K562 (cell line): ENCODE results near the gene IMPG2. TPM values are rescaled to one million over a fixed set of nuclear protein-coding genes. Genes with fewer than 3 reads are reported as not detected.

ENCODE experiments used
- ATAC-seq: fragments of 200-7000 bp; cut with Tn5 transposase; 3 replicates; pipeline ENCODE4 v1.9.1; 2020; ENCODE audit warnings: moderate library complexity
- BruUV-seq: library from RNA; stranded (reverse); fragments of 400-500 nt; replicated peaks from 2 replicates; lab custom pipeline; 2021; lab: Mats Ljungman, UMichigan
- CTCF ChIA-PET: fragments of 300-600 bp; formaldehyde crosslinking; extraction: SDS; loops from one replicate; lab custom pipeline; 2021; ENCODE audit warnings: low intra/inter-chr PET ratio; lab: Yijun Ruan, JAX
- POLR2A ChIA-PET: fragments of 300-600, 350-650 bp; sonication (Branson Sonifier 250); formaldehyde crosslinking; extraction: SDS; loops from one replicate; lab custom pipeline; 2021; ENCODE audit warnings: antibody characterized with exemption, inconsistent platforms; lab: Yijun Ruan, JAX
- DNase-seq, 4 experiments: peaks; one replicate each; pipeline versions ENCODE4 v3.0.0 to v3.0.0-alpha.2; 2011 to 2018; ENCODE audit warnings: low spot score in 3 of 4, mixed read lengths in 3 of 4; ENCODE audit errors: extremely low read depth in 1 of 4
- FAIRE-seq: peaks from 2 replicates; lab custom pipeline; 2011; peaks lifted over from hg19 to GRCh38; lab: Jason Lieb, UNC
- H2AFZ ChIP-seq: 2 replicates; pipeline ENCODE4 v1.6.0; 2011; ENCODE audit warnings: low read depth, low read length, control low read depth, inconsistent platforms
- H3K27ac ChIP-seq: fragments of 200-600 bp; 3 replicates; pipeline ENCODE4 v1.8.0; 2011; ENCODE audit warnings: low read depth, mild to moderate bottlenecking, control low read depth, inconsistent platforms, low read length, moderate library complexity, mixed read lengths; ENCODE audit errors: extremely low read depth
- H3K27me3 ChIP-seq, 2 experiments: fragments of 300-600 bp in 1 of 2; 2 replicates in 1 of 2; 3 replicates in 1 of 2; pipeline versions ENCODE4 v1.6.0 to v1.8.0; 2011; ENCODE audit warnings: inconsistent platforms in 2 of 2, low read length in 2 of 2, mild to moderate bottlenecking in 1 of 2, mixed read lengths in 1 of 2, moderate library complexity in 1 of 2; ENCODE audit not compliant: control insufficient read depth in 2 of 2, insufficient read depth in 2 of 2
- H3K36me3 ChIP-seq: fragments of 300-600 bp; 3 replicates; pipeline ENCODE4 v1.8.0; 2011; ENCODE audit warnings: mild to moderate bottlenecking, low read length, inconsistent platforms; ENCODE audit not compliant: control insufficient read depth, insufficient read depth
- H3K4me1 ChIP-seq, 2 experiments: fragments of 200-600 bp in 1 of 2; replicated peaks in 1 of 2; 2 replicates in 1 of 2; 3 replicates in 1 of 2; pipeline versions ENCODE4 v1.5.1 to v1.8.0; 2011; ENCODE audit warnings: inconsistent platforms in 2 of 2, low read length in 2 of 2, mild to moderate bottlenecking in 1 of 2, mixed read lengths in 1 of 2, moderate library complexity in 1 of 2; ENCODE audit not compliant: control insufficient read depth in 2 of 2, insufficient read depth in 2 of 2
- H3K4me2 ChIP-seq: 2 replicates; pipeline ENCODE4 v1.6.1; 2011; ENCODE audit warnings: low read length, control low read depth, inconsistent platforms, mixed read lengths; ENCODE audit not compliant: insufficient read depth
- H3K4me3 ChIP-seq: fragments of 200-600 bp; sonication (generic), shearing (Covaris generic); 2 replicates; pipeline ENCODE4 v1.5.1; 2016; ENCODE audit warnings: control low read depth, inconsistent platforms
- H3K79me2 ChIP-seq: fragments of 200-600 bp; 3 replicates; pipeline ENCODE4 v1.8.0; 2011; ENCODE audit warnings: low read length, inconsistent platforms; ENCODE audit not compliant: control insufficient read depth, insufficient read depth
- H3K9ac ChIP-seq, 2 experiments: 2 replicates each; pipeline versions ENCODE4 v1.6.0 to v1.6.1; 2011; ENCODE audit warnings: low read depth in 2 of 2, low read length in 2 of 2, control low read depth in 1 of 2, inconsistent platforms in 1 of 2, mild to moderate bottlenecking in 1 of 2, mixed read lengths in 1 of 2; ENCODE audit not compliant: insufficient read depth in 1 of 2
- H3K9me1 ChIP-seq: one replicate; pipeline ENCODE4 v1.6.0; 2011; ENCODE audit warnings: inconsistent platforms, mild to moderate bottlenecking, low read length, moderate library complexity; ENCODE audit not compliant: control insufficient read depth, insufficient read depth
- H3K9me3 ChIP-seq: replicated peaks from 2 replicates; pipeline ENCODE4 v1.5.1; 2011; ENCODE audit warnings: low read depth, low read length, inconsistent platforms; ENCODE audit not compliant: control insufficient read depth, insufficient read depth
- H4K20me1 ChIP-seq: replicated peaks from 2 replicates; pipeline ENCODE4 v1.6.1; 2011; ENCODE audit warnings: low read length, inconsistent platforms, mixed read lengths; ENCODE audit not compliant: control insufficient read depth, insufficient read depth
- CREM ChIP-seq: IDR thresholded peaks from 2 replicates; pipeline ENCODE4 v1.6.1; 2014; ENCODE audit warnings: antibody characterized with exemption, low read depth
- LCOR ChIP-seq: sonication (generic); formaldehyde crosslinking; IDR thresholded peaks from 2 replicates; pipeline ENCODE4 v1.8.0; 2022; ENCODE audit warnings: mild to moderate bottlenecking, missing genetic modification reagents
- SP2 ChIP-seq: IDR thresholded peaks from 2 replicates; pipeline ENCODE4 v1.6.1; 2011; ENCODE audit warnings: mild to moderate bottlenecking, low read depth, low read length, moderate library complexity; ENCODE audit not compliant: poor library complexity, severe bottlenecking; ENCODE audit errors: extremely low read depth
- WGBS: fragments of 100-300 bp; shearing (Covaris generic); methylation state at CpG from one replicate; pipeline ENCODE4 v1.1.6; 2016; ENCODE audit warnings: low coverage, mixed read lengths; ENCODE audit not compliant: insufficient coverage; ENCODE audit errors: missing lambda C conversion rate; 5-methylcytosine and 5-hydroxymethylcytosine counted together
- in situ Hi-C: fragments of 300-500 bp; cut with MboI; formaldehyde crosslinking; loops from 4 replicates; pipeline ENCODE4 v1.15.0; 2018; ENCODE audit warnings: inconsistent platforms, mixed read lengths
- intact Hi-C: fragments of 100-400 bp; cut with micrococcal nuclease; formaldehyde crosslinking; loops from 2 replicates; pipeline ENCODE4 v1.14.2; 2022
- polyA plus RNA-seq, 8 experiments: library from polyadenylated mRNA; depleted of rRNA in 4 of 8; stranded (reverse) in 5 of 8; unstranded in 3 of 8; fragments of >200 nt; fragmentation: Nextera tagmentation in 2 of 8; fragmentation: Illumina TruSeq in 1 of 8; extraction: Ambion mirVana in 2 of 8; extraction: Trizol in 1 of 8; gene quantifications; 2 replicates each; pipeline versions ENCODE4 v1.2.1 to v1.2.3, GENCODE V29; 2011 to 2014; ENCODE audit warnings: inconsistent platforms in 1 of 8, missing spikeins in 1 of 8
- total RNA-seq, 7 experiments: library from RNA; depleted of rRNA in 6 of 7; stranded (reverse); fragments of >200 nt in 6 of 7; fragmentation: Illumina TruSeq in 2 of 7; extraction: Trizol in 2 of 7; gene quantifications; 2 replicates each; pipeline versions ENCODE4 v1.2.1 to v1.2.3, GENCODE V29; 2011 to 2021; ENCODE audit warnings: low replicate concordance in 1 of 7
- TF ChIP-seq, protein P1 (sequence below): fragments of 250-450 bp; sonication (Bioruptor Pico); IDR thresholded peaks from 2 replicates; pipeline ENCODE4 v1.4.0; 2020; ENCODE audit warnings: mild to moderate bottlenecking, moderate library complexity

Gene IMPG2
- total and polyA plus RNA-seq, 9 of the 15 experiments (the other 6 are each of a cell fraction or from before 2014, with no cell fraction given) = 0.04 to 0.36 (median 0.09) TPM

DNA sequence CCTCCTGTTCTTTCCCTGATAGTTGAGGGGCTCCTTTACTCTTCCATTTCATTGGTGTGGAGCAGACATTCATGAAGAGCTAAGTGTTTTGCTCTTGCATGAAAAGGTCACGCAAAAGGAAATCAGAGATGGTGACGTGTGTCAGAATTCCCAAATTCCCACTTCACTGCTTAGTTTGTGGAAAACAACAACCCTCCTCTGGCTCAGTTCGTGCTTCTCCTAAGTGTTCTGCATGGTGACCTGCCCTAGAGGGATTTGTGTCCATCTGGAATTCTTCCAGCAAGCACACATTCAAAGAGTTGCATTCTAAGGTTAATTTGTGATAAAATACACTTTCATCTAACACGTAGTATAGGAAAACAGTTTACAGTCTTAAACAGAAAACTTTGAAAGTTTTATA is 95.6 kb downstream of the IMPG2 start (continued):
- TF ChIP-seq SP2 (no peak), LCOR (CRISPR knock-in tag) (no peak), CREM (no peak)

DNA sequence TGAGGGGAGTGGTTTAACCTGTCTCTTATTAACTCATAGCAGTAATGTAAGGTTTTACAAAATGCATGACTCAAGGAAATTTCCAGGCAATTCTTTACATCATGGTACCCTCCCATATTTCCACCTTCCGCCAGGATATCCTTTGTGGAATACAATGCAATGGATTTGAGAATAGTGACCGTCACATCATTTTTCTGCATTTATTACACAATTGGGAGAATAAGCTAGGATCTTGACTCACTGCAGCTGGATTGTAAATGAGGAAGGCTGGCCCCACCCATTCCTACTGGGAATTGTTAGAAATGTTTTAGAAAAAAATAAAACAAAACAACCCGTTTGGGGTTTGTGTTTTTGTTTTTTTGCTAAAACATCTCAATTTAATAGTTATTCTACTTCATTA is 97.4 kb downstream of the IMPG2 start:
- CTCF ChIA-PET = no interaction called here
- no peaks in the 10 kb centered on the region for H3K9me1 ChIP-seq
- H3K36me3 ChIP-seq = no peaks in the 10 kb centered on the region
- no peak overlapping the region for H3K4me3 ChIP-seq
- ATAC-seq = no peak
- H3K4me1 ChIP-seq = peaks cover 0 to 2% of the 10 kb centered on the region in 2 experiments; a peak in 2 of 5 replicates
- in situ Hi-C loops (no loop called here), intact Hi-C loops (no loop called here)
- BruUV-seq = no TSS peak
- no peaks in the 10 kb centered on the region for H3K9me3 ChIP-seq
- H3K27me3 ChIP-seq = no peaks in the 10 kb centered on the region
- DNase-seq = no peak
- no peak overlapping the region for H3K9ac ChIP-seq
- WGBS = 31% methylated on average over 3 of the region's 3 CpGs
- POLR2A ChIA-PET = interaction anchor here (1.3 kb wide), 1 partner anchor 14 kb away, joined by 3 read pairs; no protein-coding TSS in a partner anchor
- no peaks in the 10 kb centered on the region for H4K20me1 ChIP-seq
- no peak overlapping the region for H3K27ac ChIP-seq
- no peaks in the 10 kb centered on the region for H3K79me2 ChIP-seq
- H3K4me2 ChIP-seq = no peak overlapping the region
- TF ChIP-seq, protein P1, sequence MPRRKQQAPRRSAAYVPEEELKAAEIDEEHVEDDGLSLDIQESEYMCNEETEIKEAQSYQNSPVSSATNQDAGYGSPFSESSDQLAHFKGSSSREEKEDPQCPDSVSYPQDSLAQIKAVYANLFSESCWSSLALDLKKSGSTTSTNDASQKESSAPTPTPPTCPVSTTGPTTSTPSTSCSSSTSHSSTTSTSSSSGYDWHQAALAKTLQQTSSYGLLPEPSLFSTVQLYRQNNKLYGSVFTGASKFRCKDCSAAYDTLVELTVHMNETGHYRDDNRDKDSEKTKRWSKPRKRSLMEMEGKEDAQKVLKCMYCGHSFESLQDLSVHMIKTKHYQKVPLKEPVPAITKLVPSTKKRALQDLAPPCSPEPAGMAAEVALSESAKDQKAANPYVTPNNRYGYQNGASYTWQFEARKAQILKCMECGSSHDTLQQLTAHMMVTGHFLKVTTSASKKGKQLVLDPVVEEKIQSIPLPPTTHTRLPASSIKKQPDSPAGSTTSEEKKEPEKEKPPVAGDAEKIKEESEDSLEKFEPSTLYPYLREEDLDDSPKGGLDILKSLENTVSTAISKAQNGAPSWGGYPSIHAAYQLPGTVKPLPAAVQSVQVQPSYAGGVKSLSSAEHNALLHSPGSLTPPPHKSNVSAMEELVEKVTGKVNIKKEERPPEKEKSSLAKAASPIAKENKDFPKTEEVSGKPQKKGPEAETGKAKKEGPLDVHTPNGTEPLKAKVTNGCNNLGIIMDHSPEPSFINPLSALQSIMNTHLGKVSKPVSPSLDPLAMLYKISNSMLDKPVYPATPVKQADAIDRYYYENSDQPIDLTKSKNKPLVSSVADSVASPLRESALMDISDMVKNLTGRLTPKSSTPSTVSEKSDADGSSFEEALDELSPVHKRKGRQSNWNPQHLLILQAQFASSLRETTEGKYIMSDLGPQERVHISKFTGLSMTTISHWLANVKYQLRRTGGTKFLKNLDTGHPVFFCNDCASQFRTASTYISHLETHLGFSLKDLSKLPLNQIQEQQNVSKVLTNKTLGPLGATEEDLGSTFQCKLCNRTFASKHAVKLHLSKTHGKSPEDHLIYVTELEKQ (CRISPR knock-in tag) = no peak
- no peak for FAIRE-seq
- no peak overlapping the region for H2AFZ ChIP-seq
